Left renal pelvis (tissue), 4 donors: Measurements from ENCODE around the gene FOXL2. TPM values are rescaled to one million over a fixed set of nuclear protein-coding genes. Genes with fewer than 3 reads are reported as not detected.

Experiments
- DNase-seq, 4 donors: peaks; one replicate each; pipeline ENCODE4 v3.0.0-alpha.2; 2013; ENCODE audit warnings: low read depth in 4 of 4, low spot score in 3 of 4
- polyA plus RNA-seq, 4 donors: library from polyadenylated mRNA; unstranded; fragments of 120-200 nt; gene quantifications; one replicate each; pipeline ENCODE4 v1.2.1, GENCODE V29; 2013; ENCODE audit not compliant: insufficient read length in 4 of 4

The FOXL2 gene
- polyA plus RNA-seq, 4 donors = not detected

GRCh38 chr3:138898708-138899107 is 48.2 kb downstream of the FOXL2 start:
- no peak for DNase-seq

GRCh38 chr3:138898301-138898700 is 48.6 kb downstream of the FOXL2 start:
- no peak for DNase-seq

Other genes starting within 250 kb of the FOXL2 start
- gene PIK3CB, start 112.2 kb downstream of the FOXL2 start, polyA plus RNA-seq = 10 to 100 TPM; 10.9 to 34.1 (median 32.7) TPM
- gene FOXL2NB, start 80 bp upstream of the FOXL2 start, polyA plus RNA-seq = under 1 TPM in 1 of 4 donors, not detected in 3; 0.06 TPM
- gene PRR23A, start 59.1 kb upstream of the FOXL2 start, polyA plus RNA-seq = not detected
- not detected for gene PRR23B, start 73.8 kb upstream of the FOXL2 start, polyA plus RNA-seq
- gene PRR23C, start 97.8 kb upstream of the FOXL2 start, polyA plus RNA-seq = under 1 TPM in 1 of 4 donors, not detected in 3; 0.12 TPM